Measurements from ENCODE around the gene KCND3.

KCND3 gene

GRCh38 chr1:111904478-111905218 lies 84.8 kb downstream of the KCND3 start:
- DNase-seq (ENCODE audit: low read depth) = no peak
- no peak overlapping the region for H3K4me3 ChIP-seq (ENCODE audit: low read depth, low read length)
- TF ChIP-seq MYC (IDR thresholded peaks at IDR 0.05; ENCODE audit: low read depth, low read length) (no peak), POLR2A (IDR thresholded peaks at IDR 0.05; ENCODE audit: extremely low read depth, insufficient read length) (no peak), MAX (IDR thresholded peaks at IDR 0.05; ENCODE audit: low read depth, low read length) (no peak)
- TF ChIP-seq, protein P1, sequence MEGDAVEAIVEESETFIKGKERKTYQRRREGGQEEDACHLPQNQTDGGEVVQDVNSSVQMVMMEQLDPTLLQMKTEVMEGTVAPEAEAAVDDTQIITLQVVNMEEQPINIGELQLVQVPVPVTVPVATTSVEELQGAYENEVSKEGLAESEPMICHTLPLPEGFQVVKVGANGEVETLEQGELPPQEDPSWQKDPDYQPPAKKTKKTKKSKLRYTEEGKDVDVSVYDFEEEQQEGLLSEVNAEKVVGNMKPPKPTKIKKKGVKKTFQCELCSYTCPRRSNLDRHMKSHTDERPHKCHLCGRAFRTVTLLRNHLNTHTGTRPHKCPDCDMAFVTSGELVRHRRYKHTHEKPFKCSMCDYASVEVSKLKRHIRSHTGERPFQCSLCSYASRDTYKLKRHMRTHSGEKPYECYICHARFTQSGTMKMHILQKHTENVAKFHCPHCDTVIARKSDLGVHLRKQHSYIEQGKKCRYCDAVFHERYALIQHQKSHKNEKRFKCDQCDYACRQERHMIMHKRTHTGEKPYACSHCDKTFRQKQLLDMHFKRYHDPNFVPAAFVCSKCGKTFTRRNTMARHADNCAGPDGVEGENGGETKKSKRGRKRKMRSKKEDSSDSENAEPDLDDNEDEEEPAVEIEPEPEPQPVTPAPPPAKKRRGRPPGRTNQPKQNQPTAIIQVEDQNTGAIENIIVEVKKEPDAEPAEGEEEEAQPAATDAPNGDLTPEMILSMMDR (IDR thresholded peaks at IDR 0.05; ENCODE audit: low read depth, low read length) = no peak

- TF ChIP-seq MAX (IDR thresholded peaks at IDR 0.05; ENCODE audit: low read depth, low read length) (no peak), POLR2A (IDR thresholded peaks at IDR 0.05; ENCODE audit: extremely low read depth, insufficient read length) (no peak), MYC (IDR thresholded peaks at IDR 0.05; ENCODE audit: low read depth, low read length) (no peak)
- TF ChIP-seq, protein P1 (IDR thresholded peaks at IDR 0.05; ENCODE audit: low read depth, low read length) = no peak
- DNase-seq (ENCODE audit: low read depth) = no peak
- no peak overlapping the region for H3K4me3 ChIP-seq (ENCODE audit: low read depth, low read length)
Observed at GRCh38 chr1:111903871-111904449, 85.5 kb downstream of the KCND3 start.

- DNase-seq (ENCODE audit: low read depth) = no peak
- H3K4me3 ChIP-seq (ENCODE audit: low read depth, low read length) = no peak overlapping the region
- TF ChIP-seq MYC (IDR thresholded peaks at IDR 0.05; ENCODE audit: low read depth, low read length) = no peak
- TF ChIP-seq, protein P1 (IDR thresholded peaks at IDR 0.05; ENCODE audit: low read depth, low read length) = no peak
- TF ChIP-seq MAX (IDR thresholded peaks at IDR 0.05; ENCODE audit: low read depth, low read length) = no peak
- TF ChIP-seq POLR2A (IDR thresholded peaks at IDR 0.05; ENCODE audit: extremely low read depth, insufficient read length) = no peak
Observed at GRCh38 chr1:111903148-111903870, 86.2 kb downstream of the KCND3 start.

DNA sequence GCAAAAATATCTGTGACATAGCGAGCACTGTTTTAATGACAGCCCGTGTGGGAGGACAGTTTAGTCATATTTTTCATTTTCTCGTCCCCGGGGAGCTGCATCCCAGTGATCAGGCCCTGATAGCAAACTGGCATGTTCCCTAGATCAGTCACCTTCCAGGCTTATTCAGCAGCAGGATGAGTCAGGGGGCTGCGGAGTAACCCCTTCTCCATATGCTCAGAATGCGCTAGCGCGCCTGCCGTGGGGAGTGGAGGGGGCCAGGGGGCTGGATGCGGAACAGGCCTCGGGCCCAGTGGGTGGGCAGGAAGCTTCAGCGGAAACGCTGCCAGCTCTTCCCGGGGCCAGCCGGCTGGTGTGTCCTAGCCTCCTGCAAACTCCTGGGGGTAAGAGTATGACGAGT lies 94.0 kb downstream of the KCND3 start:
- H3K4me3 ChIP-seq (ENCODE audit: low read depth, low read length) = no peak overlapping the region
- TF ChIP-seq, protein P1 (IDR thresholded peaks at IDR 0.05; ENCODE audit: low read depth, low read length) = no peak
- TF ChIP-seq MYC (IDR thresholded peaks at IDR 0.05; ENCODE audit: low read depth, low read length) = no peak
- no peak for TF ChIP-seq MAX (IDR thresholded peaks at IDR 0.05; ENCODE audit: low read depth, low read length)
- no peak for TF ChIP-seq POLR2A (IDR thresholded peaks at IDR 0.05; ENCODE audit: extremely low read depth, insufficient read length)
- no peak for DNase-seq (ENCODE audit: low read depth)

DNA sequence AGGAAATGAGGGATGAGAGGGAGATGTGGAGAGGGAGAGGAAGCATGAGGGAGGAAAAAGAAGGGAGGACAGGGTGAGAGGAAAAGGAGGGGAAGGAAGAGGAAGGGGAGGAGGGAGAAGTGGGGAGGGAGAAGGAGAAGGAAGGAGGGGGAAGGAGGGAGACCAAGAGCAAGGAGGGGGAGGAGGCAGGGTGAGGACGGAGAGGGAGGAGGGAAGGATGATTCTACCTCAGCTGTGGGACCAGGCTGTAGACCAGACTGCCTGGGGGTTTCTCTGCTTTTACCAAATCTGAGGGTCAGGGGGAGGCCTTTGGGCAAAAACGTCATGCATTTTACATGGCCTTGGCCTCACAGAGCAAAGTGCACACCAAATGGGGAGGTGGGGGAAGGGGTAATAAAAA lies 94.5 kb downstream of the KCND3 start:
- H3K4me3 ChIP-seq (ENCODE audit: low read depth, low read length) = no peak overlapping the region
- TF ChIP-seq MAX (IDR thresholded peaks at IDR 0.05; ENCODE audit: low read depth, low read length) (no peak), MYC (IDR thresholded peaks at IDR 0.05; ENCODE audit: low read depth, low read length) (no peak), POLR2A (IDR thresholded peaks at IDR 0.05; ENCODE audit: extremely low read depth, insufficient read length) (no peak)
- TF ChIP-seq, protein P1 (IDR thresholded peaks at IDR 0.05; ENCODE audit: low read depth, low read length) = no peak
- no peak for DNase-seq (ENCODE audit: low read depth)

All from NB4 (cell line).